GM12878 (cell line): ENCODE measurements around the gene GARIN3.

Experiments used
- BHLHE40 ChIP-seq, 2 experiments: fragments of 450-650 bp in 1 of 2; IDR thresholded peaks; 2 replicates each; pipeline ENCODE4 v1.6.1; 2011 to 2017; ENCODE audit warnings: low read depth in 2 of 2, borderline replicate concordance in 1 of 2, improper control_type of control experiment in 1 of 2, low read length in 1 of 2, mild to moderate bottlenecking in 1 of 2
- CEBPB ChIP-seq, 2 experiments: fragments of 150-350 bp in 1 of 2; IDR thresholded peaks; 2 replicates each; pipeline ENCODE4 v1.6.1; 2012 to 2014; ENCODE audit warnings: low read depth in 2 of 2, low read length in 2 of 2, borderline replicate concordance in 1 of 2, inconsistent platforms in 1 of 2
- CTCF ChIP-seq, 3 experiments: IDR thresholded peaks in 2 of 3; conservative IDR thresholded peaks in 1 of 3; 2 replicates each; pipeline ENCODE4 v1.5.1; 2011; ENCODE audit warnings: low read depth in 3 of 3, low read length in 3 of 3, mild to moderate bottlenecking in 3 of 3, control low read depth in 2 of 3, moderate library complexity in 2 of 3, inconsistent platforms in 1 of 3, mixed read lengths in 1 of 3; ENCODE audit not compliant: control insufficient read depth in 2 of 3, insufficient read depth in 1 of 3; ENCODE audit errors: extremely low read depth in 1 of 3
- NR2C1 ChIP-seq: fragments of 450-650 bp; IDR thresholded peaks from 2 replicates; pipeline ENCODE4 v1.6.1; 2017; ENCODE audit warnings: antibody characterized with exemption, mild to moderate bottlenecking, moderate library complexity
- NR2F1 ChIP-seq: fragments of 450-650 bp; conservative IDR thresholded peaks from 2 replicates; pipeline ENCODE4 v1.6.1; 2017; ENCODE audit warnings: mild to moderate bottlenecking
- ZNF24 ChIP-seq: fragments of 450-650 bp; IDR thresholded peaks from 2 replicates; pipeline ENCODE4 v1.6.1; 2017; ENCODE audit warnings: antibody characterized with exemption, mild to moderate bottlenecking

GRCh38 chr5:157142317-157143126 lies 23.5 kb downstream of the GARIN3 start, which contains the start of gene MED7:
- no peak for TF ChIP-seq CTCF (IDR thresholded peaks at IDR 0.05 in 2 of 3, conservative IDR thresholded peaks at IDR 0.05 in 1 of 3; ENCODE audit: control insufficient read depth in 2 of 3, extremely low read depth in 1 of 3, insufficient read depth in 1 of 3, low read depth in 3 of 3, low read length in 3 of 3)
- no peak for TF ChIP-seq ZNF24
- TF ChIP-seq NR2F1, result peak; percentile 35; the same call in 1 of the 2 replicates
- no peak for TF ChIP-seq CEBPB (IDR thresholded peaks at IDR 0.05; ENCODE audit: borderline replicate concordance in 1 of 2, low read depth in 2 of 2, low read length in 2 of 2)
- no peak for TF ChIP-seq NR2C1
- TF ChIP-seq BHLHE40 (IDR thresholded peaks at IDR 0.05; ENCODE audit: borderline replicate concordance in 1 of 2, low read depth in 2 of 2, low read length in 1 of 2), result no peak
